Inferior parietal cortex (tissue), 1 donor: ENCODE results near the gene OR8K5.
"Not testable (repeated sequence)": the region's sequence is repeated elsewhere in the genome, so short reads cannot be mapped to it uniquely, and the experiment has no call there.

ENCODE experiments used
- DNase-seq: peaks from one replicate; pipeline ENCODE4 v3.0.0-alpha.2; 2016; ENCODE audit errors: extremely low spot score

OR8K5 gene, protein sequence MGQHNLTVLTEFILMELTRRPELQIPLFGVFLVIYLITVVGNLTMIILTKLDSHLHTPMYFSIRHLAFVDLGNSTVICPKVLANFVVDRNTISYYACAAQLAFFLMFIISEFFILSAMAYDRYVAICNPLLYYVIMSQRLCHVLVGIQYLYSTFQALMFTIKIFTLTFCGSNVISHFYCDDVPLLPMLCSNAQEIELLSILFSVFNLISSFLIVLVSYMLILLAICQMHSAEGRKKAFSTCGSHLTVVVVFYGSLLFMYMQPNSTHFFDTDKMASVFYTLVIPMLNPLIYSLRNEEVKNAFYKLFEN

GRCh38 chr11:56160217-56160616 is at the start of gene OR8K5:
Gene OR8K5, minus strand, starts transcription at chr11:56160317. Its CDS starts 0 bp downstream, at chr11:56160317.
- no peak for DNase-seq

- no peak for DNase-seq
Measured at GRCh38 chr11:56207790-56208189, 47.7 kb upstream of the OR8K5 start.

DNA sequence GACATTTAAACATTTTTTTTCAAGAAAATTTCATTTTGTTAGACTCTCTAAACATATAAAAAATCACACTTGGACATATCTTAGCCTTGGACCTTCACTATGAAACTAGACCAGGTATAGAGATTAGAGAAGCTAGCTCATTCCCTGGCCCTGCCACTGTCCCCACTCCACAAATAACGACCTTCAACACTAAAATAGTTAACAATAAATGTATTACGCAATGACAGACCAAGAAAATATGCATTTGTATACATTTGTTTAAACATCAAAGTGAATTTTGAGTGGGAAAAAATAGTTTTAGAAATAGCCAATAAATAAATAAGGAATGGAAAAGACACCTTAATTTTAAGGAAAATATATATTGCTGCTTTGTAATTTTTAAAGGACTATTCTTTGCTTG is 37.2 kb upstream of the OR8K5 start:
- no peak for DNase-seq

DNA sequence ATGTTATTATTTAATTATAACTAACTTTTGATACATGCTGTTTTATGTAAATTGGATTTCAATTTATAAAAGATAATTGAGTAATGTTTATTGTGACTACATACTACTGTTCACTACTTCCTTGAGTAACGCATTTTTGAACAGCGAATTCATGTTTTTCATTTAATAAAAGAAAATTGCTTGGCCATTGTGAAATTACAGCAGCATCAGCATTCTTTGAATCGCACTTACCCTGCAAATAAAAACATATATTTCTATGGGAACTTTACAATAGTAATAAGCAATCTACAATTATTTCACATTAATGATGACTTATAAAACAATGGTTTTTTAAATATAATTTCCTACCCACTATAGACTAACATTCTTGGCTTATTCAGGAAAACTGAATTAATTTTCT is 36.6 kb upstream of the OR8K5 start:
- DNase-seq: no peak

DNA sequence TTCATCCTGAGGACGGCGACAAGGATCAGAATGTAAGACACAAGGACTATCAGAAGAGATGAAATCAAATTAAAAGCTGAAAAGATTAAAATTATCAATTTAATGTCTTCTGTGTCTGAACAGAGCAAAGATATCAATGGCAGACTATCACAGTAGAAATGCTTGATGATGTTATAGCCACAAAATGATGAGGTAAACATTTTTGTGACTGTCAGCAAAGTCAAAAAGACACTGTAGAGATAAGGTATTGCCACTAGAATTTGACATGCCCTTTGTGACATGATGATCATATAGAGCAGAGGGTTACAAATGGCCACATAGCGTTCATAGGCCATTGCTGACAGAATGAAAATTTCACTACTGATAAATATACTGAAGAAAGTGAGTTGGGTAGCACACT is 28.5 kb upstream of the OR8K5 start:
- no peak for DNase-seq

DNA sequence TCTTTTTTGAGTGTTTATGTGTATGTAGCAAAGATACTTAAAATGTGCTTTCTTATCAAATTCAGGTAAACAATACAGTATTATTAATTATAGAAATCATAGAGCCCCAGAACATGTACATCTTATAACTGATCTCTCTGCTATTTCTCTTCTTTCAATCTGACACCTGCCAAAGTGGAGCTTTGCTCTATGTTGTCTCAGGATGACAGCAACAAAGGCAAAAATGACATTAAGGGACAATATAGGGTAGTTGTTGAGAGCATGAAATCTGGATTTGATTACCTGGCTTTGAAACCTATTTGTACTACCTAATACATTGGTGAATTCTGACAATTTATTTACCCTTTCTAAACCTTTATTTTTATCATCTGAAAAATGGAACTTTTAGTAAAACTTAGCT is 23.3 kb upstream of the OR8K5 start:
- no peak for DNase-seq

- DNase-seq: no peak
Measured at GRCh38 chr11:56176318-56176717, 16.2 kb upstream of the OR8K5 start, which contains the start of gene OR5J2. Gene OR5J2, plus strand, starts transcription at chr11:56176618. Its CDS starts 0 bp downstream, at chr11:56176618.

- DNase-seq: no peak
Measured at GRCh38 chr11:56172256-56172830, 12.2 kb upstream of the OR8K5 start.

DNA sequence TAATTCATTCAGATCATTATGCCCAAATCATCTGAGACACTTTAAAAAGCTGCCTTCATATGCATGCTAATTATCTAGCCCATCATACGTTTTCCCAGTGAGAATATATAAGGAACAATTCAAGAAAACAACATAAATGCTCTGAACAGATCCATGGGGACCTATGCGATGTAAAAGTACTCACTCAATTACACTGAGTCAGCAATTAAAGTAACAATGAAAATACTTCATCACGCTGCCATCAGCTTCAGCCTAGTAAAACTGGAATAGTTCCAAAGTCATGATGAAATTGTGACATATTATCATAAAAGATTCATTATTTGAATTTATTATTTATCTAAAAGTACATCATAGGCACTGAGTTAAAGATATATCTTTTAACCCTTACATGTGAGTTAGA is 3.7 kb upstream of the OR8K5 start:
- no peak for DNase-seq

DNA sequence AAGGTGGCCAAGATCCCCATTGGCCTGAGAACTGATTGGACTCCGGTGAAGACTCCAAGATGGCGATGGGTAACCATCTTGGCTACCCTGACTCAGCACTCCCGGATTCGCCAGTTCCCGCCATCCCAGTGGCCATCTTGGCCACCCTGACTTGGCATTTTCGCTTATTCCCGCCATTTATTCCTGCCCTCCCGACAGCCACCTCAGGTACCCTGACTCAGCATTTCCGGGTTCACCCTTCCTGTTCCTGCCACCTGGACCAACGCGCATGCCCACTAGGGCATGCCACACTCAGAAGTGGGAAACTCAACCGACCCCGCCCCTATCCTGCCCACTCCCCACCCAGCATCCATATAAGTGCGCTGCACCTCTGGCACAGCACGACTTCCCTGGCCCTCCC is 7.8 kb downstream of the OR8K5 start:
- no peak for DNase-seq

- DNase-seq: no peak
Measured at GRCh38 chr11:56151376-56151775, 8.7 kb downstream of the OR8K5 start.

- DNase-seq: not testable (repeated sequence)
Measured at GRCh38 chr11:56143681-56144080, 16.4 kb downstream of the OR8K5 start.

GRCh38 chr11:56140151-56140661 is 19.9 kb downstream of the OR8K5 start, which contains the start of gene OR8J3:
Gene OR8J3, minus strand, starts transcription at chr11:56140201. Its CDS starts 2,483 bp downstream, at chr11:56137718.
- DNase-seq: no peak

GRCh38 chr11:56122073-56122472 is 38.0 kb downstream of the OR8K5 start, which contains the start of gene OR8H3:
Gene OR8H3, plus strand, starts transcription at chr11:56122373. Its CDS starts 0 bp downstream, at chr11:56122373.
- DNase-seq: no peak
